Spleen (tissue), 7 donors: Measurements from ENCODE around the gene DDIT4.

ENCODE experiments used
- CTCF ChIP-seq, 11 experiments: fragments of 200-600 bp in 7 of 11; fragments of 450-650 bp in 4 of 11; sonication (generic) in 4 of 11; IDR thresholded peaks in 8 of 11; conservative IDR thresholded peaks in 3 of 11; 1 replicate in 7 of 11; 2 replicates in 4 of 11; pipeline versions ENCODE4 v1.4.0 to v1.8.0; 2016 to 2021; ENCODE audit warnings: antibody characterized with exemption in 11 of 11, inconsistent platforms in 4 of 11, mild to moderate bottlenecking in 1 of 11
- POLR2A ChIP-seq, 3 donors: fragments of 450-650 bp; IDR thresholded peaks; one replicate each; pipeline ENCODE4 v1.5.1; 2017; ENCODE audit warnings: antibody characterized with exemption in 3 of 3, mild to moderate bottlenecking in 1 of 3
- POLR2AphosphoS5 ChIP-seq, 3 donors: sonication (generic); formaldehyde crosslinking; IDR thresholded peaks; one replicate each; pipeline ENCODE4 v1.5.1; 2017; ENCODE audit warnings: antibody characterized with exemption in 3 of 3
- donor health status: DM: no; HTN: no; CAD: no; lungs with moderate emphysema.
- donor health status: DM: no; HTN: no; CAD: no.
- donor health status: DM: no; HTN: no; CAD: no.

- TF ChIP-seq CTCF (IDR thresholded peaks at IDR 0.05 in 8 of 11, conservative IDR thresholded peaks at IDR 0.05 in 3 of 11) (no peak), POLR2AphosphoS5 (IDR thresholded peaks at IDR 0.05) (no peak), POLR2A (IDR thresholded peaks at IDR 0.05) (no peak)
These were observed 5.8 kb upstream of the DDIT4 start for GRCh38 chr10:72267819-72268399.
